ENCODE data around the gene GDA.

The GDA gene

GRCh38 chr9:72150661-72151060, 1.4 kb downstream of the GDA start:
- no peak for DNase-seq (ENCODE audit: low read depth in 2 of 2)

DNA sequence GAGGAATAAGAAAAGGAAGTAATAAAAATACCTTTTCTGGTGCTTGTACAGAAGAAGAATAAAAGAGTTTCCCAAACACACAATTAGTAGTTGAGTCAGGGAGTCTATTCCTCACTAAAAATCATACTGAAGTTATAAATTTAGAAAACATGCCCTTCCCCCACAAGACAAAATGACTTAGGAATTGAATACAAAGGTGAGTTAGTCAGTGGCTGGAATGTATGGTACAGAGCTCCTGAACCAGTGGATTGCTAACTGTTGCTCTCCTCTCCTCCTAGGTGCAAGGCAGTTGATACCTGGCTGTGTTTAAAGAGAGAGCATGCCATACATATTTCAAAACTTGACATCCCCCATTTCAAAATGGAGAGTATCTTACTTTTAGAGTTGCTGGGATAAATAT, 1.9 kb downstream of the GDA start:
- DNase-seq (ENCODE audit: low read depth in 2 of 2) = no peak

DNA sequence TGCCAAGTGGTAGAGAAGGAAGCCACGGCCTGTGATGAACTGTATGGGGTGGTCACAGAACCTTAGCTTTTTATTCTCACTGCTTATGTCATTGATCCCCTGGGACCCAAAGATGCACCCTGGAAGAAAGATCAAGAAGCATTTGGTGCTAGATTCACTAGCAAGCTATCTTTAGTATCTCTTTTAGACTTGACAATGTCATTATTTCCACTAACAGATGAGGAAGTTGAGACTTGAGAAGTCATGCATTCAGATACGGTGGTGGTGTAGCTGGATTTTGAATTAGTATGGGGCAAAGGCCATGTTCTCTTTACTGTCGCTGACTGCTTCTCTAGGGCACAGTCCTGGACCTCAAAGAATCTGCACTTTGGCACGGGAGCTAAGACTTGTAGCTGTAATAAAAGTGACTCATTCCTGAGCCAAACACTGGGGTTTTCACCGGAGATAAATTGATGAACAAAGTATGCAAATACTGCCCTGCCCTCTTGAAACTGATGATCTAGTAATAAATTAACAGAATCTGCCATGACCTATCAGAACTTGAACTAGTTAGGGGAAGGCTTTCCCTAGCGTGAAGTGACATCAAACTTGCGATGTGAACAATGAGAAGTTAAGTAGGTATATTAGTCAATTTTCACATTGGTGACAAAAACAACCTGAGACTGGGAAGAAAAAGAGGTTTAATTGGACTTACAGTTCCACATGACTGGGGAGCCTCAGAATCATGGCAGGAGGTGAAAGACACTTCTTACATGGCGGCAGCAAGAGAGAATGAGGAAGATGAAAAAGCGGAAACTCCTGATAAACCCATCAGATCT, 5.4 kb downstream of the GDA start:
- no peak for DNase-seq (ENCODE audit: low read depth in 2 of 2)

DNA sequence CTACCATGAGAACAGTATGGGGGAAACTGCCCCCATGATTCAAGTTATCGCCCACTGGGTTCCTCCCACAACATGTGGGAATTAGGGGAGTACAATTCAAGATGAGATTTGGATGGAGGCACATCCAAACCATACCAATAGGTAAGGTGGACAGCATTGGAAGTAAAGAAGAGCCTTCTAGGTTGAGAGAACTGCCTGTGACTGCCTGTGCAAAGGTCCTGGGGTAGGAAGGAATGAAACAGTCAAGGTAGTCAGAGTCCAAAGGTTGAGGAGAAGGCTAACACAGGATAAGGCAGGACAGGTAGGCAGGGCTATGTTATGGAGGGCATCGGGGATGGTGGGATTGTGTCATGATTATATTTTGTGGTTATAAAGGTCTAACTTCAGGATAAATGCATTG, 6.1 kb downstream of the GDA start:
- no peak for DNase-seq (ENCODE audit: low read depth in 2 of 2)

GRCh38 chr9:72156586-72156985, 7.3 kb downstream of the GDA start:
- DNase-seq (ENCODE audit: low read depth in 2 of 2) = no peak

GRCh38 chr9:72158680-72159079, 9.4 kb downstream of the GDA start:
- no peak for DNase-seq (ENCODE audit: low read depth in 2 of 2)

- DNase-seq (ENCODE audit: low read depth in 2 of 2) = no peak
Observed at GRCh38 chr9:72160446-72161123, 11.3 kb downstream of the GDA start.

DNA sequence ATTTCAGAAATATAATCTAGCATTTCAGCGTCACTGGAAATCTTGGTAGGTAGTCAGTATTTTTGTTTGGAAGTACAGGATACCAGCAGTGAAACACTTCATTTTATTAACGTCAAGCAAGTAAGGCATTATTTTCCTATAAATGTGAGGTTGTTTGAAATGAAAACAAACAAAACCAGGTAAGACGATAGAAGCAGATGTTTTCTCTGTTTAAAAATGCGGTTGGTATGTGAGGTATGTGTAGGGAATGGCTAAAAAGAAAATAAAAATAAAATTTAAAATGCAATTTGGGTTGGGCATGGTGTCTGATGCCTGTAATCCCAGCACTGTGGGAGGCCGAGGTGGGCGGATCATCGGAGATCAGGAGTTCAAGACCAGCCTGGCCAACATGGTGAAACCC, 16.1 kb downstream of the GDA start:
- no peak for DNase-seq (ENCODE audit: low read depth in 2 of 2)

DNA sequence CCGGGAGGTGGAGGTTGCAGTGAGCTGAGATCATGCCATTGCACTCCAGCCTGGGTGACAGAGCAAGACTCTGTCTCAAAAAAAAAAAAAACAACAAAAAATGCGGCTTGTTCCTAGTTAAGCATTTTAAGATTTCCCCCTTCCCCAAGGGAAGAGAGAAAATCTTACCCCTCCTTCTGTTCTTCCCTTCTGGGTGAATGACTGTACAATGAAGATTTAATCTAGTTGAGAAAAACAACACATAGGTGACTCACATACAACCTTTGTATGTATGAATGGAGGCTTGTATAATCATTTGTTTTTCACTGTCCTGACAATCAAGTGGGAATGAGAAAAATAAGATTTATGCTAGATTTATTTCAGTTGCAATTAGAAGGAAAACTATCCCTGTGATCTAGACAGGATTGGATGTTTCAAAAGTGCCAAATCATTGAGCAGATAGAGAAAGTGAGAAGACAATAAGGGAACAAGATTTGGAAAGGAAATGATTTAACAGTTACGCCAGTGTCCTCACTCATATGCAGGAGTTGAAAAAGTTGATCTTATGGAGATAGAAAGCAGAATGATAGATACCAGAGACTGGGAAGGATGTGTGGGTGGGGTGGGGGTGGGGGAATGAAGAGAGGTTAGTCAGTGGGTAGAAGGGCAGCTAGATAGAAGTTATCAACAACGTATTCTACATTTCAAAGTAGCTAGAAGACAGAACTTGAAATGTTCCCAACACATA, 16.7 kb downstream of the GDA start:
- no peak for DNase-seq (ENCODE audit: low read depth in 2 of 2)

- no peak for DNase-seq (ENCODE audit: low read depth in 2 of 2)
Observed at GRCh38 chr9:72168075-72168474, 18.8 kb downstream of the GDA start.

GRCh38 chr9:72169178-72169577, 19.9 kb downstream of the GDA start:
- no peak for DNase-seq (ENCODE audit: low read depth in 2 of 2)

DNA sequence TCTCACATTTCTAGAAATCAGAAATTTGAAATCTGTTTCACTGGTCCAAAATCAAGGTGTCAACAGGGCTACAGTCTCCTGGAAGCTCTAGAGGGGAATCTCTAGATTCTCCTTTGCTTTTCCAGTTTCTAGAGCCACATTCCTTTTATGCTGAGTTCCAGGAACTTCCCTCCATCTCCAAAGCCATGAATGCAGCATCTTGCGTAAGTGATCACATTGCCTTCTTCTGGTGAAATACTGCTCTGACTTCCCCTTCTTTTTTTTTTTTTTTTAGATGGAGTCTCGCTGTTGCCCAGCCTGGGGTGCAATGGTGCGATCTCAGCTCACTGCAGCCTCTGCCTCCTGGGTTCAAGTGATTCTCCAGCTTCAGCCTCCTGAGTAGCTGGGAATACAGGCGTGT, 23.8 kb downstream of the GDA start:
- no peak for DNase-seq (ENCODE audit: low read depth in 2 of 2)

- DNase-seq (ENCODE audit: low read depth in 2 of 2) = no peak
Observed at GRCh38 chr9:72185561-72185960, 36.3 kb downstream of the GDA start.

DNA sequence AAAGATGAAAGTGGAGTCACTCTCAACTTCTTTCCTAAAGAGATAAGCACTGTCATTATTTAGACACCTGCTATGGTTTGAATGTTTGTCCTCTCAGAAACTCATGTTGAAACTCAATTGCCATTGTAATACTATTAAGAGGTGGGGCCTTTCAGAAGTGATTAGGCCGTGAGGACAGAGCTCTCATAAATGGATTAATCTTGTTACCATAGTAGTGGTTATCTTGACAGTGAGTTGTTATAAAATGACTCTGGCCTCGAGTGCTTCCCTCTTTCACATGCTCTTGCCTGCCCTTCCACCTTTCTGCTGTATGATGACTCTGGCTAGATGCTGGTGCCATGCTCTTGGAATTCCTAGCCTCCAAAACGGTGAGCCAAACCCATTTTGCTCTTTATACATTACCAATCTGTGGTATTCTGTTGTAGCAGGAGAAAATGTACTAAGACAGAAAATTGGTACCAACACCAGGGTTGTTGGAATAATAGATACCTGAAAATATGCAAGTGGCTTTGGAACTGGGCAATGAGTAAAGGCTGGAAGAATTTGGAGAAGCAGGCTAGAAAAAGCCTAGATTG, 38.0 kb downstream of the GDA start:
- no peak for DNase-seq (ENCODE audit: low read depth in 2 of 2)

DNA sequence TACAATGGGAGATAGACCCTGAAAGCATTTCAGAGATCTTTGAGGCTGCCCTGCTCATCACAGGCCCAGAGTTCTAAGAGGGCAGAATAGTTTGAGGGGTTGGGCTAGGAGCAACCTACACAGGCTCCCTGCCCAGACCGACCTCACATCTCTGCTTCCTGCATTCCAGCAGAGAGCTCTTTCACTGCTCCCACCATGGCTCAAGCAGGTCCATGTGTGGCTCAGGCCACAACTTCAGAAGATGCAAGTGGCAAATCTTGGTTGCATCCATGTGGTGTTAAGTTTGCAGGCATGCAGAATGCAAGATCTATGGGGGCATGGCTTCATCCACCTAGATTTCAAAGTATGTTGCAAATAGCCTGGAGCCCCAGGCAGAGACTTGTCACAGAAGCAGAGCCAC, 39.0 kb downstream of the GDA start:
- DNase-seq (ENCODE audit: low read depth in 2 of 2) = no peak

- no peak for DNase-seq (ENCODE audit: low read depth in 2 of 2)
Observed at GRCh38 chr9:72193478-72193881, 44.2 kb downstream of the GDA start.

DNA sequence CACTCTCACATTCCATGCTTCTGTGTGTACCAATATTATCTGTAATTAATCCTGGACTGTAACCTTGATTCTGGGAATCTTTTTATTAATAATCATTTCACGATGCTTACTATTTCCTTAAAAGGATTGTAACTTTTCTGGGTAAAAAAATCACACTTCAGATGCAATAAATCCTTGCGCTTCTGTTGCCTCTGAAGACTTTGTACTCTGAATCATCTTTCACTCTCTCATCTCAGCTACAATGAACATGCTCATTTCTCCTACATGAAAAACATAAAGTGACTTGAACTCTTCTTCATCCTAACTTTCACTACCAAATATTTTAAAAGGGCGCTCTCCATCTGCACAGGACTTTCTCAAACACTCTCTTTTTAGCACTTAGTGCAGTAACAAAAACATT, 50.0 kb downstream of the GDA start:
- DNase-seq (ENCODE audit: low read depth in 2 of 2) = no peak

- no peak for DNase-seq (ENCODE audit: low read depth in 2 of 2)
Observed at GRCh38 chr9:72200452-72200851, 51.2 kb downstream of the GDA start.

DNA sequence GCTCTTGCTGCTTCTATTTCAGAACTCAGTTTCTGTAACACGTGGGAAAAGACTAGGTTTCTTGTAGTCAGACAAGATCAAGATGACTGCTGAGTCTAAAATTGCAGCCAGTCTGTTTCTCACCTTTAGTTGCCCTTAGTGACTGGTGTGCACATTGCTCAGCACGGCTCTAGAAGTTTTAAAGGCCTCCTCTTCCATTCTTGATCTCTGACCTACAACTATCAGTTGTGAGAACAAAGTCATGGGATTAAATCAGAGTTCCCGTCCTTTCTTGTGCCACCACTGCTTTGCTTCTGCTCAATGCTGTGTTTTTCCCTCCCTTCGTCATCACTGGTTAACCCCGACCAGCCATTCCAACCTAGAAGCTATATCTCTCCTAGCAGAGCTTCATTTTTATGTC, 52.8 kb downstream of the GDA start:
- no peak for DNase-seq (ENCODE audit: low read depth in 2 of 2)

DNA sequence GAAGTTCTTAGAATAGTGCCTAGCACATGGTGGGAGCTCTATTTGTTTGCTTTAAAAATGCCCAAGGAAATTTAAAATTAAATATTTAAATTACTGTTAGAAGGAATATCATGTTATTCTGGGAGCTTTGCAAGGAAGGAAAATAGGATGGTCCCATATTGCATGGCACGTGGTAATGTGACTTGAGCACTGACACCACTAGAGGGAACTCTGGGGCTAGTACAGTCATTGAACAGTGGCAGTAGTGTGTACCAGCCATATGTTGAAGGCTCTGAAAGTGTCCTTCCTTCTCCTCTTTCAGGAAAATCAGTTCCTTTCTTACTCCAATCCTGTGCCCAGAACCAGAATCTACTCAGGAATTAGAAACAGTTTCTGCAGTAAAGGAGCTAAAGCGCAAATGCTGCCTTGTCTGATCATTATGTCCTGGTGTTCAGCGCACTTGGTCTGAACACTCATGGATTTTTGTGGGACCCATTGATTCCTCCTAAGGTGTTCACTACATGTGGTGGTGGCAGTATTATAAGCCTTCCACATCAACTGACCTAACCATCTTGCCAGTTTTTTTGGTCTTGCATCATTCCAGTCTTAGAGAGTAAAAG, 54.1 kb downstream of the GDA start:
- no peak for DNase-seq (ENCODE audit: low read depth in 2 of 2)

GRCh38 chr9:72204062-72204461, 54.8 kb downstream of the GDA start:
- DNase-seq (ENCODE audit: low read depth in 2 of 2) = no peak

DNA sequence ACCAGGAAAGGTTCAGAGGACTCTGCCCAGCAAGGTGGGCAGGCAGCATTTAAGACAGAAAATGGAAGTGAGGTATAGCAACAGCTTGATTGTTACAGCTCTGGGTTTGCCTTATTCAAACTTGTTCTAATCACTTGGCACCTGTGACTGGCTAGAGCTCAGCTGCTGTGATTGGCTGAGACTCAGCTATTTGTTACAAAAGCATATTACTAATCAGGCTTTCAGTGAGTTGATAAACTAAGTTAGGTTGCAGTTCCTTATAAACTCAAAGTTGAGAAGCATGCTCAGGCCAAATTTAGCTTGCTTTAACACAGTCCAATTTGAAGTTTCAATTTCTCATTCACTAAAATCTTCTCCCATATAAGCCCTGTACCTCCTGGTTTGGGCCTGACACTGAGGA, 56.3 kb downstream of the GDA start:
- DNase-seq (ENCODE audit: low read depth in 2 of 2) = no peak
